Spleen (tissue), 11 donors: ENCODE data around the gene RFFL. TPM values are rescaled to one million over a fixed set of nuclear protein-coding genes. Genes with fewer than 3 reads are reported as not detected.
"Not testable (repeated sequence)": the region's sequence is repeated elsewhere in the genome, so short reads cannot be mapped to it uniquely, and the experiment has no call there.

Source experiments
- DNase-seq: peaks from one replicate; pipeline ENCODE4 v3.0.0-alpha.2; 2020
- H3K27ac ChIP-seq, 8 donors: fragments of 200-600 bp; sonication (generic) in 7 of 8; 1 replicate in 4 of 8; 2 replicates in 4 of 8; pipeline versions ENCODE4 v1.5.0 to v1.8.0; 2016 to 2021; ENCODE audit warnings: inconsistent platforms in 4 of 8, mild to moderate bottlenecking in 4 of 8, moderate library complexity in 1 of 8
- H3K27me3 ChIP-seq, 7 donors: fragments of 200-600 bp; sonication (generic) in 6 of 7; replicated peaks in 1 of 7; 1 replicate in 4 of 7; 2 replicates in 3 of 7; pipeline versions ENCODE4 v1.5.0 to v1.8.0; 2016 to 2021; ENCODE audit warnings: inconsistent platforms in 3 of 7, mild to moderate bottlenecking in 1 of 7
- H3K36me3 ChIP-seq, 6 donors: fragments of 200-600 bp; sonication (generic) in 5 of 6; 1 replicate in 4 of 6; 2 replicates in 2 of 6; pipeline versions ENCODE4 v1.5.0 to v1.8.0; 2016 to 2021; ENCODE audit warnings: inconsistent platforms in 2 of 6
- H3K4me1 ChIP-seq, 6 donors: fragments of 200-600 bp; sonication (generic) in 5 of 6; 1 replicate in 3 of 6; 2 replicates in 3 of 6; pipeline versions ENCODE4 v1.5.0 to v1.8.0; 2016 to 2021; ENCODE audit warnings: inconsistent platforms in 3 of 6
- H3K4me3 ChIP-seq, 8 donors: fragments of 200-600 bp; sonication (generic) in 7 of 8; 1 replicate in 4 of 8; 2 replicates in 4 of 8; pipeline versions ENCODE4 v1.5.0 to v1.8.0; 2016 to 2021; ENCODE audit warnings: inconsistent platforms in 4 of 8, mild to moderate bottlenecking in 4 of 8, moderate library complexity in 2 of 8
- H3K9me3 ChIP-seq, 8 donors: fragments of 200-600 bp; sonication (generic) in 7 of 8; 1 replicate in 4 of 8; 2 replicates in 4 of 8; pipeline versions ENCODE4 v1.5.0 to v1.8.0; 2016 to 2021; ENCODE audit warnings: inconsistent platforms in 4 of 8
- CTCF ChIP-seq, 11 experiments: fragments of 200-600 bp in 7 of 11; fragments of 450-650 bp in 4 of 11; sonication (generic) in 4 of 11; IDR thresholded peaks in 8 of 11; conservative IDR thresholded peaks in 3 of 11; 1 replicate in 7 of 11; 2 replicates in 4 of 11; pipeline versions ENCODE4 v1.4.0 to v1.8.0; 2016 to 2021; ENCODE audit warnings: antibody characterized with exemption in 11 of 11, inconsistent platforms in 4 of 11, mild to moderate bottlenecking in 1 of 11
- POLR2A ChIP-seq, 3 donors: fragments of 450-650 bp; IDR thresholded peaks; one replicate each; pipeline ENCODE4 v1.5.1; 2017; ENCODE audit warnings: antibody characterized with exemption in 3 of 3, mild to moderate bottlenecking in 1 of 3
- POLR2AphosphoS5 ChIP-seq, 3 donors: sonication (generic); formaldehyde crosslinking; IDR thresholded peaks; one replicate each; pipeline ENCODE4 v1.5.1; 2017; ENCODE audit warnings: antibody characterized with exemption in 3 of 3
- WGBS, 5 donors: extraction: QIAGEN DNeasy Blood & Tissue Kit in 3 of 5; methylation state at CpG; one replicate each; pipeline versions ENCODE4 v1.1.5 to v1.1.7; 2013 to 2018; 5-methylcytosine and 5-hydroxymethylcytosine counted together
- intact Hi-C: fragments of 100-400 bp; cut with DNase I; formaldehyde crosslinking; loops from one replicate; pipeline ENCODE4 v1.15.0; 2023; ENCODE audit warnings: low total_unique reads
- polyA plus RNA-seq, 3 donors: library from polyadenylated mRNA; stranded (reverse); fragments of 200-250 nt; gene quantifications; one replicate each; pipeline ENCODE4 v1.2.1, GENCODE V29; 2013
- total RNA-seq, 7 donors: library from RNA; depleted of rRNA in 3 of 7; stranded (reverse); fragments of >200 nt in 3 of 7; fragmentation: NEBNext Ultra II Directional in 4 of 7; extraction: Animal tissue kit (Norgen Biotek cat#: 25700) in 4 of 7; gene quantifications; one replicate each; pipeline versions ENCODE4 v1.1.0 to v1.2.1, GENCODE V29; 2016 to 2021
- donor health status: healthy with polysubstance abuse.
- donor health status: DM: no; HTN: no; CAD: no; lungs with moderate emphysema.
- donor health status: DM: no; HTN: no; CAD: no.
- donor health status: Bipolar disorder and iron deficiency.
- donor health status: healthy.
- donor health status: DM: no; HTN: no; CAD: no.
- donor health status: DM: yes; HTN: yes; CAD: no.

RFFL gene
- total and polyA plus RNA-seq, 10 donors = 5.7 to 39.7 (median 32.6) TPM

DNA sequence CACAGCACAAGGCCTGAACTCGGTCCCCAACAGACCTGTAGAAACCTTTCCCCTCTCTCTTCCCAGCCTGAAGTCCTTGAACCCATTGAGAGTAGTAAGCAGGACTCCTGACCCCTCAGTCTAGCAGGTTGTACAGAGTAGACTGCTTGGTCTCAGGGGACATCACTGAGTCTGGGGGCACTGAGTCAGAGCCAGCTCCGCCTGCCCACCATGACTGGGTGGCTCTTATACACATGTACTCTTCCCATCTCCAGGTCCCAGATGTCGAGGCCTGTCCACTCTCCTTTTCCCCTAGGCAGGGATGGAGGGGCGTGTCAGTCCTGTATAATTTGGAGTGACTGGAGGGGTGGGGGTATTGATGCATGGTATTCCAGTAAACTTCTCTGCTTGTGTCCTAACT, 59.7 kb downstream of the RFFL start:
- no peak for DNase-seq
- intact Hi-C loops = no loop called here
- Histone ChIP-seq H3K27ac (no peak overlapping the region), H3K4me3 (no peak overlapping the region), H3K36me3 (peaks cover 0 to 98% (median 72%) of the 10 kb centered on the region in 6 donors), H3K4me1 (peaks cover 0 to 3% (median 1%) of the 10 kb centered on the region in 6 donors), H3K27me3 (no peaks in the 10 kb centered on the region), H3K9me3 (no peaks in the 10 kb centered on the region)
- TF ChIP-seq POLR2AphosphoS5 (IDR thresholded peaks at IDR 0.05) (no peak), POLR2A (IDR thresholded peaks at IDR 0.05) (no peak), CTCF (IDR thresholded peaks at IDR 0.05 in 8 of 11, conservative IDR thresholded peaks at IDR 0.05 in 3 of 11) (no peak)
- WGBS, 5 donors = 85 to 98% (median 95%) methylated on average over 4 of the region's 4 CpGs

DNA sequence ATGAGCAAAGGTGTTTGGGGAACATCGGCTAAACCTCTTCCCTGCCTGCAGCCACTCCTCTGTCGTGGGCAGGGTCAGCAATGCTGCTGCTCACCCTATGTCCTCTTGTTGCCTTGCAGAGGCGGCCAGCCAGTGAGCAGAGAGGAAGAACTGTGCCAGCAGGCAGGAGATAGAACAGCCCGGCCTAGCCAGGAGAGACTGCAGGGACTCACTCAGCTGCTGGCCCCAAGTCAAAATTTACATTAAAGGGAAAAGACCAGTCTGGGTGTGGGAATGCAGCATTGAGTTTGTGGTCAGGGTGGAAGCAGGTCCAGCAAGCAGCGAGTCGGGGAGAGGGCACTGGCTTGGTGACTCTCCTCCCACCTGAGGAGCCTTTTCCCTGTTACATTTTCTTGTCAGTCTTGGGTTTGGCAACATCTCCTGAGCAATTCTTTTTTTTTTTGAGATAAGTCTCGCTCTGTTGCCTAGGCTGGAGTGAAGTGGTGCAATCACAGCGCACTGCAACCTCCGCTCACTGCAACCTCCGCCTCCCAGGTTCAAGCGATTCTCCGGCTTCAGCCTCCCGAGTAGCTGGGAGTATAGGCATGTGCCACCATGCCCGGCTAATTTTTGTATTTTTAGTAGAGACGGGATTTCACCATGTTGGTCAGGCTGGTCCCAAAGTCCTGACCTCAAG, 60.5 kb downstream of the RFFL start:
- intact Hi-C loops = no loop called here
- Histone ChIP-seq H3K27ac (peak overlapping the region in 2 of 8 donors; percentile 23 to 37), H3K27me3 (no peaks in the 10 kb centered on the region), H3K4me1 (peaks cover 0 to 10% (median 5%) of the 10 kb centered on the region in 6 donors), H3K36me3 (peaks cover 0 to 98% (median 77%) of the 10 kb centered on the region in 6 donors), H3K9me3 (no peaks in the 10 kb centered on the region), H3K4me3 (no peak overlapping the region)
- DNase-seq = no peak
- TF ChIP-seq POLR2A (IDR thresholded peaks at IDR 0.05) (no peak), POLR2AphosphoS5 (IDR thresholded peaks at IDR 0.05) (no peak), CTCF (IDR thresholded peaks at IDR 0.05 in 8 of 11, conservative IDR thresholded peaks at IDR 0.05 in 3 of 11) (no peak)
- 69 to 91% (median 82%) methylated on average over 15 of the region's 15 CpGs for WGBS, 5 donors

GRCh38 chr17:35001549-35001948, 62.0 kb downstream of the RFFL start:
- Histone ChIP-seq H3K27me3 (no peaks in the 10 kb centered on the region), H3K9me3 (no peaks in the 10 kb centered on the region), H3K4me3 (no peak overlapping the region), H3K27ac (peak overlapping the region in 1 of 8 donors; percentile 14), H3K4me1 (peaks cover 0 to 25% (median 15%) of the 10 kb centered on the region in 6 donors), H3K36me3 (peaks cover 0 to 98% (median 76%) of the 10 kb centered on the region in 6 donors)
- intact Hi-C loops = no loop called here
- 85 to 95% (median 89%) methylated on average over 2 of the region's 2 CpGs for WGBS, 5 donors
- no peak for TF ChIP-seq POLR2AphosphoS5 (IDR thresholded peaks at IDR 0.05)
- no peak for TF ChIP-seq POLR2A (IDR thresholded peaks at IDR 0.05)
- TF ChIP-seq CTCF (IDR thresholded peaks at IDR 0.05 in 8 of 11, conservative IDR thresholded peaks at IDR 0.05 in 3 of 11) = no peak
- no peak for DNase-seq

GRCh38 chr17:35000965-35001364, 62.5 kb downstream of the RFFL start:
- H3K9me3 ChIP-seq, H3K4me3 ChIP-seq, intact Hi-C loops, DNase-seq, H3K27me3 ChIP-seq: not testable (repeated sequence)
- Histone ChIP-seq H3K4me1 (peaks cover 0 to 30% (median 17%) of the 10 kb centered on the region in 6 donors), H3K27ac (peak overlapping the region in 1 of 8 donors; percentile 14), H3K36me3 (peaks cover 0 to 98% (median 81%) of the 10 kb centered on the region in 6 donors)
- 94 to 98% (median 95%) methylated on average over 13 to 14 of the region's 14 CpGs for WGBS, 5 donors
